Endothelial cell of umbilical vein (primary cell): Measurements from ENCODE around the gene DACT3.

Source experiments
- EZH2 ChIP-seq: IDR thresholded peaks from 2 replicates; pipeline ENCODE4 v1.6.1; 2012; ENCODE audit warnings: borderline replicate concordance, low read depth, mild to moderate bottlenecking, moderate library complexity, low read length, inconsistent platforms; ENCODE audit not compliant: severe bottlenecking
- FOS ChIP-seq: IDR thresholded peaks from 2 replicates; pipeline ENCODE4 v1.6.1; 2011; ENCODE audit warnings: mild to moderate bottlenecking, low read length, moderate library complexity, borderline replicate concordance; ENCODE audit not compliant: insufficient read depth
- JUN ChIP-seq: IDR thresholded peaks from 2 replicates; pipeline ENCODE4 v1.6.1; 2011; ENCODE audit warnings: borderline replicate concordance, low read depth; ENCODE audit not compliant: insufficient read length, insufficient read depth
- POLR2A ChIP-seq: IDR thresholded peaks from 2 replicates; pipeline ENCODE4 v1.6.1; 2012; ENCODE audit warnings: low read depth, mild to moderate bottlenecking, control low read depth, low read length
- POLR2AphosphoS5 ChIP-seq: IDR thresholded peaks from 2 replicates; pipeline ENCODE4 v1.6.1; 2012; ENCODE audit warnings: low read depth, mild to moderate bottlenecking, control low read depth, low read length, moderate library complexity; ENCODE audit not compliant: insufficient read depth
- TF ChIP-seq, protein P1 (sequence below), 2 donors: IDR thresholded peaks; 1 replicate in 1 of 2; 2 replicates in 1 of 2; pipeline ENCODE4 v1.5.1; 2011; ENCODE audit warnings: low read length in 2 of 2, mild to moderate bottlenecking in 2 of 2, moderate library complexity in 2 of 2, control low read depth in 1 of 2, inconsistent platforms in 1 of 2, low read depth in 1 of 2; ENCODE audit not compliant: insufficient read depth in 1 of 2; ENCODE audit errors: extremely low read depth in 1 of 2

- TF ChIP-seq, protein P1, sequence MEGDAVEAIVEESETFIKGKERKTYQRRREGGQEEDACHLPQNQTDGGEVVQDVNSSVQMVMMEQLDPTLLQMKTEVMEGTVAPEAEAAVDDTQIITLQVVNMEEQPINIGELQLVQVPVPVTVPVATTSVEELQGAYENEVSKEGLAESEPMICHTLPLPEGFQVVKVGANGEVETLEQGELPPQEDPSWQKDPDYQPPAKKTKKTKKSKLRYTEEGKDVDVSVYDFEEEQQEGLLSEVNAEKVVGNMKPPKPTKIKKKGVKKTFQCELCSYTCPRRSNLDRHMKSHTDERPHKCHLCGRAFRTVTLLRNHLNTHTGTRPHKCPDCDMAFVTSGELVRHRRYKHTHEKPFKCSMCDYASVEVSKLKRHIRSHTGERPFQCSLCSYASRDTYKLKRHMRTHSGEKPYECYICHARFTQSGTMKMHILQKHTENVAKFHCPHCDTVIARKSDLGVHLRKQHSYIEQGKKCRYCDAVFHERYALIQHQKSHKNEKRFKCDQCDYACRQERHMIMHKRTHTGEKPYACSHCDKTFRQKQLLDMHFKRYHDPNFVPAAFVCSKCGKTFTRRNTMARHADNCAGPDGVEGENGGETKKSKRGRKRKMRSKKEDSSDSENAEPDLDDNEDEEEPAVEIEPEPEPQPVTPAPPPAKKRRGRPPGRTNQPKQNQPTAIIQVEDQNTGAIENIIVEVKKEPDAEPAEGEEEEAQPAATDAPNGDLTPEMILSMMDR (IDR thresholded peaks at IDR 0.05; ENCODE audit: extremely low read depth in 1 of 2, insufficient read depth in 1 of 2, low read depth in 1 of 2, low read length in 2 of 2) = no peak
- TF ChIP-seq EZH2 (no peak), POLR2AphosphoS5 (no peak), POLR2A (no peak), JUN (no peak), FOS (no peak)
These were observed 6.3 kb downstream of the DACT3 start for GRCh38 chr19:46654621-46655152.
